Activated T-helper 1 cell treated with anti-CD3 and anti-CD28 coated beads, Interleukin-12 subunit alpha, Interleukin-12 subunit beta, Interleukin-2, Interleukin-4 antibody, amounts not matched to agents 30 ng/mL and 10 ng/mL and 1 ng/mL, durations not matched to agents 14 hours and 24 hours and 36 hours (primary cell): ENCODE data around the gene THRAP3. TPM values are rescaled to one million over a fixed set of nuclear protein-coding genes. Genes with fewer than 3 reads are reported as not detected.

Experiments
- DNase-seq: peaks from one replicate; pipeline ENCODE4 v3.0.0; 2021; ENCODE audit warnings: low spot score
- H3K27ac Mint-ChIP-seq: one replicate; pipeline ENCODE4 v1.8.0; 2021; ENCODE audit warnings: mild to moderate bottlenecking, mixed read lengths
- H3K27me3 Mint-ChIP-seq: one replicate; pipeline ENCODE4 v1.8.0; 2022; ENCODE audit warnings: mild to moderate bottlenecking, moderate library complexity, mixed read lengths; ENCODE audit not compliant: insufficient read depth
- H3K36me3 Mint-ChIP-seq: one replicate; pipeline ENCODE4 v1.8.0; 2021; ENCODE audit warnings: low read depth, mixed read lengths
- H3K4me1 Mint-ChIP-seq: one replicate; pipeline ENCODE4 v1.8.0; 2021; ENCODE audit warnings: low read depth, mixed read lengths
- H3K4me3 Mint-ChIP-seq: one replicate; pipeline ENCODE4 v1.8.0; 2021; ENCODE audit warnings: mild to moderate bottlenecking, moderate library complexity, mixed read lengths
- H3K9me3 Mint-ChIP-seq: one replicate; pipeline ENCODE4 v1.8.0; 2021; ENCODE audit warnings: mixed read lengths
- intact Hi-C: fragments of 100-400 bp; cut with micrococcal nuclease; formaldehyde crosslinking; loops from one replicate; pipeline ENCODE4 v1.15.1; 2024
- total RNA-seq: library from RNA; stranded (reverse); gene quantifications from 2 replicates; pipeline ENCODE4 v1.2.3, GENCODE V29; 2022

THRAP3 gene
- total RNA-seq, 1 donor from 2014 or later = 147 TPM

- Mint-ChIP-seq H3K36me3 (peaks cover 5% of the 10 kb centered on the region), H3K27ac (peak overlapping the region; percentile 66), H3K4me3 (peak overlapping the region; percentile 64), H3K27me3 (peaks cover 2% of the 10 kb centered on the region), H3K9me3 (no peaks in the 10 kb centered on the region), H3K4me1 (peaks cover 23% of the 10 kb centered on the region)
- intact Hi-C loops = loop anchor here (1.0 to 5.0 kb wide), 2 partner anchors 49 to 67 kb away; partner anchors contain the start of gene STK40
- DNase-seq = no peak
Observed at GRCh38 chr1:36320767-36321118, 96.5 kb downstream of the THRAP3 start.

DNA sequence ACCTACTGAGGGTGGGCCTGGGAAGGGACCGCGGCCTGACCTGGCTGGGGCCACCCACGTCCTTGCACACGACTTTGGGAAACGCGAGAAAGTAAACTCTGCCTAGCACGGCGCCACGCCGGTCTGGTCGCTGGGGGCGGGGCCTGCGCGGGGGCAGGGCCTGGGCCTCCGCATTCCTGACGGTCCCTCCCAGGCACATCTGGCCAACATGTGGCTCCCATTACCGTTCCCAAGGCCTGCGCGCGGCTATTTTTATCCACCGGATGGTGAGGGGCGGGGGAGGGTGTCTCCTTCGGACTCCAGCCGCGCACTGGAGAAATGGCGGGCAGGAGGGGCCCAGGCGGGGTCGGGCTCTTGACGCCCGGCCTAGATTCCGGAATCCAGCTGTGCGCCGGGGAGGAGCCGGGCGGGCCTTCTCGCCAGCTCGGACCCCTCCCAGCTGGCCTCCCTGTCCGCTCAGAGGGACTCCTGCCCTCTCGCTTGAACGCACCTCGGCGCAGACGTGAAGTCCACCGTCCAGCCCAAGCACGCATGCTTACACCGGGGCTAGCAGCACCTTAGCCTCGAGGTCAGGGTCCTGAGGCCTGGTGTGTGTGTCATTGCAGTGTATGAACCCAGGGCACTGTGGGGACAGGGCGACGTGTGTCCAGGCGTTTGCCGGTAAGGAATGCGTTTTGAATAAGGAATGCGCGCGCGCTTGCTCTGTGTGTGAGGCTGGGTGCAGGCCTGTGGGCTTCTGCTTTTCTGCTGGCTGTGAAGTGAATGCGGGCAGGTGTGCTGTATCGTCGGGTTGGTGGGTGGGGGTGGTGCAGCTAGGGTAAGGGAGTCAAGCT is 97.1 kb downstream of the THRAP3 start:
- H3K4me1 Mint-ChIP-seq = peaks cover 23% of the 10 kb centered on the region
- no peak for DNase-seq
- peak overlapping the region; percentile 48 for H3K27ac Mint-ChIP-seq
- H3K36me3 Mint-ChIP-seq = peaks cover 2% of the 10 kb centered on the region
- H3K27me3 Mint-ChIP-seq = peaks cover 2% of the 10 kb centered on the region
- H3K4me3 Mint-ChIP-seq = peak overlapping the region; percentile 54
- H3K9me3 Mint-ChIP-seq = no peaks in the 10 kb centered on the region
- intact Hi-C loops = loop anchor here (1.0 to 5.0 kb wide), 2 partner anchors 48 to 66 kb away; partner anchors contain the start of gene STK40

DNA sequence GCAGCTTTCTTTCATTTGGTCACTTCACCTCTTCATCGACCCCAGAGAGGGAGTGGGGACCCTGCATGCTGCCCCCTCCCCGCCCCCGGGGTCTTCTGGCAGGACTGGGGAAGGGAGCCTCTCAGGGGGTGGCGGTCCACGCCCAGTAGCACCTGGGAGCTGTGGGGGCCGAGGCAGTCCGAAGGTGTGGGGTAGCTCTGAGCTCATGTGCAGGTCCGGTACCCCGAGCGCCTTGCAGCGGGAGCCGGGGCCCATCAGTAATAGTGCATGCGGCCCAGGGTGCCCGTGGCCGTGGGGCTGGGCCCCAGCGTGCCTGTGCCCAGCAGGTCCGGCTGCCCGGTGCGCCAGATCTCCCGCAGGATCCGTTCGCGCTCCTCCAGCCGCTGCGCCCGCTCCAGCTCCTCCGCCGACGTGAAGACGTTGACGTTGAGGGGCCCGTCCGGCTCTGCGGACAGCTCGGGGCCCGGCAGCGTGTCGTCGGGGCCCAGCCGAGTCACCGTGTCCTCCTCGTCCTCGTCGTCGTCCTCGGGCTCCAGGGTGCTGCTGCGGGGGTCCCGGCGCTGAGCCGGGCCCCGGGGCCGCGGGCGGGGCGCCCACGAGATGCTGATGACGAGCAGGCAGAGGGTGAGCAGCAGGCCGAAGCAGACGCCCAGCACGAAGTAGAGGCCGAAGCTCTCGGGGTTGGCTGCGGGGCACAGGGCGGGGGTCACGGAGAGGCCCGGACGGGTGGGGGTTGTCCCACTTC is 98.0 kb downstream of the THRAP3 start:
- peaks cover 29% of the 10 kb centered on the region for H3K4me1 Mint-ChIP-seq
- peak overlapping the region; percentile 48 for H3K27ac Mint-ChIP-seq
- intact Hi-C loops = loop anchor here (5.0 kb wide), 1 partner anchor 65 kb away; the partner anchor contains the start of gene STK40
- peaks cover 6% of the 10 kb centered on the region for H3K27me3 Mint-ChIP-seq
- H3K4me3 Mint-ChIP-seq = peak overlapping the region; percentile 78
- H3K9me3 Mint-ChIP-seq = no peaks in the 10 kb centered on the region
- no peak for DNase-seq
- H3K36me3 Mint-ChIP-seq = peaks cover 2% of the 10 kb centered on the region

- peaks cover 31% of the 10 kb centered on the region for H3K4me1 Mint-ChIP-seq
- peak; percentile 25 for DNase-seq
- H3K27ac Mint-ChIP-seq = peak overlapping the region; percentile 40
- H3K36me3 Mint-ChIP-seq = peaks cover 2% of the 10 kb centered on the region
- peak overlapping the region; percentile 78 for H3K4me3 Mint-ChIP-seq
- no peaks in the 10 kb centered on the region for H3K9me3 Mint-ChIP-seq
- H3K27me3 Mint-ChIP-seq = peaks cover 6% of the 10 kb centered on the region
- intact Hi-C loops = loop anchor here (1.0 to 5.0 kb wide), 3 partner anchors 16 to 97 kb away; partner anchors contain the start of gene STK40
Observed at GRCh38 chr1:36322786-36323635, 98.8 kb downstream of the THRAP3 start.

DNA sequence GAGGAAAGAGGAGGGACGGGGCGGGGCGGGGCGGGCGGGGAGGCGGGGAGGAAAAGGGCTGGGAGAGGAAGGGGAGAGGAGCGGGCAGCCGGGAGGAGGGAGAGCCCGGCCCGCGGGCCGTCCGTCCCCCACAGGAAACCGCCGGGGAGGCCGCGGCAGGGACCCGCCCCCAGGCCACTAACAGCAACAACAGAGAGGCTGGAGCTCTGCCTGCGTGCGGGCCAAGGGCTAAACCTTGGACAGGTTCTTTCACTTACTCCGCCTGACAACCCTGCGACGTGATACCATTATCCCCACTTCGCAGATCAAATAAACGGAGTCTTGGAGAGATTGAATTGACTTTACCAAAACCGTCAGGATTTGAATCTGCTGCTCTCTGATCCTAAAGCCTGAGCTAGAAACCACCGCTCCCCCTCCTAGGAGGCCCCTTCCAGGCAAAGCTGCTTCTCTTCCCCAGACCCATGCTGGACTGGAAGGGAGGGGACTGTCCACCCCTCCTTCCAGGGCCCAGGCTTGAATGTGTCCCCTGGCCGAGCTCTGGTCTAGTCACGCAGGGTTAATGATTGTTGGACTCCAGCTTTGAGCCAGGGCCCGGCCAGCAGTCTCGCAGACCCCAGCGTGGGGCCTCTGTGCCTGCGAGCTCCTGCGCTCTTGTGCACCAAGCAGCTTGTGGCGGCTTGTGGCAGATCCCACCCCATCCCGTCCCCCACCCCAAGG is 99.6 kb downstream of the THRAP3 start, which contains the start of gene EVA1B:
Gene EVA1B, minus strand, starts transcription at position 10 of the 717 bp plus-strand sequence. CDS start 608 bp downstream, outside the sequence.
- intact Hi-C loops = loop anchor here (1.0 to 5.0 kb wide), 3 partner anchors 16 to 97 kb away; partner anchors contain the start of gene STK40
- H3K4me1 Mint-ChIP-seq = peaks cover 31% of the 10 kb centered on the region
- H3K27me3 Mint-ChIP-seq = peaks cover 6% of the 10 kb centered on the region
- H3K36me3 Mint-ChIP-seq = peaks cover 2% of the 10 kb centered on the region
- peak within 1 kb of the TSS; percentile 80 for H3K4me3 Mint-ChIP-seq
- no peaks in the 10 kb centered on the region for H3K9me3 Mint-ChIP-seq
- peak within 1 kb of the TSS; percentile 64 for H3K27ac Mint-ChIP-seq
- DNase-seq = peak; percentile 60

DNA sequence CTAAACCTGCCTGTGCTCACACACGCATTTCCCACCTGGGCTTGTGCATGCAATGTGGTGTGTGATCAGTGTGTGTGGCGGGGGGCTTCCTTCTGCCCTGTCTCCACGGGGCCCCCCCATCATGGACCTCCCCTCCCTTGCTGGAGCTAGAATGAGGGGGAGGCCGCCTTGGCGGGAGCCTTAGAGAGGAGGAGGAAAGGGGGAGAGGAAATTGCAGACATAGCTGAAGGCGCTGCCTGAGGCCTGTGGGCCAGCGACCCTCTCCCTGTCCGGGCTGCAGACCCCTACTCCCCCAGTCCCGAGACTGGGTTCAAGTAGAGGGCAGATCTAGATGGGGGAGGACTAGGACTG is 100.1 kb downstream of the THRAP3 start:
- Mint-ChIP-seq H3K9me3 (no peaks in the 10 kb centered on the region), H3K4me1 (peaks cover 33% of the 10 kb centered on the region), H3K4me3 (peak overlapping the region; percentile 80), H3K27ac (no peak overlapping the region), H3K36me3 (peaks cover 2% of the 10 kb centered on the region), H3K27me3 (peaks cover 6% of the 10 kb centered on the region)
- intact Hi-C loops = loop anchor here (5.0 kb wide), 1 partner anchor 63 kb away; the partner anchor contains the start of gene STK40
- DNase-seq = no peak

DNA sequence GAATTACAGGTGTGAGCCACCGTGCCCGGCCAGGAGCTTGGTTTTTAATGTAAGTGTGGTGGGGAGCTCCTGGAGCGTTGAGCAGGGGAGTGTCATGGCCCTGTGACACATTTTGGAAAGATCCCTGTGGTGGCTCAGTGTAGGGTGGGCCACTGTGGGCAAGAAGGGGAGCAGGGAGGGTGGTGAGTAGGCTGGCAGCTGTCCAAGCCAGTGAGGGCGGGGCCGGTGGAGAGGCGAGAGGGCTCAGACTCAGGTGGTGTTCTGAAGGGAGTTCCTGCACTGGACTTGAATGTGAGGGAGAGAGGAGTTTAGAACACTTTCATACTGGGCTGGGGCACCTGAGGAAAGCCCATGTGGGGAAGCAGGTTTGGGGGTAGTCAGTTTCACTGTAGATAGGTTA is 102.3 kb downstream of the THRAP3 start:
- peaks cover 4% of the 10 kb centered on the region for H3K27me3 Mint-ChIP-seq
- no peak overlapping the region for H3K27ac Mint-ChIP-seq
- no peak for DNase-seq
- H3K4me3 Mint-ChIP-seq = no peak overlapping the region
- H3K9me3 Mint-ChIP-seq = no peaks in the 10 kb centered on the region
- peaks cover 30% of the 10 kb centered on the region for H3K4me1 Mint-ChIP-seq
- no peaks in the 10 kb centered on the region for H3K36me3 Mint-ChIP-seq
- intact Hi-C loops = no loop called here

GRCh38 chr1:36327421-36328087 is 103.3 kb downstream of the THRAP3 start:
- Mint-ChIP-seq H3K9me3 (no peaks in the 10 kb centered on the region), H3K4me1 (peaks cover 25% of the 10 kb centered on the region), H3K27ac (no peak overlapping the region), H3K36me3 (no peaks in the 10 kb centered on the region), H3K4me3 (no peak overlapping the region), H3K27me3 (peaks cover 11% of the 10 kb centered on the region)
- DNase-seq = no peak
- intact Hi-C loops = no loop called here

- Mint-ChIP-seq H3K4me1 (peaks cover 25% of the 10 kb centered on the region), H3K27me3 (peaks cover 15% of the 10 kb centered on the region), H3K4me3 (no peak overlapping the region), H3K27ac (no peak overlapping the region), H3K9me3 (no peaks in the 10 kb centered on the region), H3K36me3 (no peaks in the 10 kb centered on the region)
- intact Hi-C loops = no loop called here
- DNase-seq = no peak
Observed at GRCh38 chr1:36328088-36328480, 103.8 kb downstream of the THRAP3 start.

GRCh38 chr1:36328713-36329112 is 104.5 kb downstream of the THRAP3 start:
- no peak for DNase-seq
- no peaks in the 10 kb centered on the region for H3K36me3 Mint-ChIP-seq
- intact Hi-C loops = no loop called here
- H3K27me3 Mint-ChIP-seq = peaks cover 15% of the 10 kb centered on the region
- H3K9me3 Mint-ChIP-seq = no peaks in the 10 kb centered on the region
- no peak overlapping the region for H3K4me3 Mint-ChIP-seq
- peaks cover 24% of the 10 kb centered on the region for H3K4me1 Mint-ChIP-seq
- no peak overlapping the region for H3K27ac Mint-ChIP-seq

DNA sequence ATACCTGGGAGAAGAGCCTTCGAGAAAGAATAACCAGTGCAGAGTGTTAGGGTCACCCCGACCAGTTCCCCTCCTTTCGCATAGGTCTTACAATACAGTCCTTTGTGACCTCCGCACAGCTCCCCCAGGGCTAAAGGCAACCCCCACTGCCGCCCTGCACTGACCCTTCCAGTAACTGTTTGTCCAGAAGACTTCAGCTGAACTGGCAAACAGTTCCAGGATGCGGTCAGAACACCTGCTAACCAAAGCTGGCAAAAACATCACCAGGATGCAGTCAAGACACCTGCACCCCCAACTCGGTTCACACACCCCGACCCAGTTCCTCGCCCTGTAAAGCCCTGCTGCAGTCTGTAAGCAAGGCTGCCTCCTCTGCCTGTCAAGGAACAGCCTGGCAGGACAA is 105.6 kb downstream of the THRAP3 start:
- H3K36me3 Mint-ChIP-seq = no peaks in the 10 kb centered on the region
- no peak overlapping the region for H3K27ac Mint-ChIP-seq
- no peak for DNase-seq
- H3K9me3 Mint-ChIP-seq = no peaks in the 10 kb centered on the region
- peaks cover 15% of the 10 kb centered on the region for H3K27me3 Mint-ChIP-seq
- no peak overlapping the region for H3K4me3 Mint-ChIP-seq
- H3K4me1 Mint-ChIP-seq = peaks cover 13% of the 10 kb centered on the region
- intact Hi-C loops = no loop called here
